GM19395 (cell line): ENCODE measurements around the gene DHX58.
"Not testable (repeated sequence)": the region's sequence is repeated elsewhere in the genome, so short reads cannot be mapped to it uniquely, and the experiment has no call there.

Experiments
- ATAC-seq: cut with Tn5 transposase; IDR thresholded peaks from one replicate; pipeline ENCODE4 v1.9.1; 2021; ENCODE audit warnings: mild to moderate bottlenecking, moderate library complexity; ENCODE audit not compliant: unreplicated experiment

DHX58 gene

DNA sequence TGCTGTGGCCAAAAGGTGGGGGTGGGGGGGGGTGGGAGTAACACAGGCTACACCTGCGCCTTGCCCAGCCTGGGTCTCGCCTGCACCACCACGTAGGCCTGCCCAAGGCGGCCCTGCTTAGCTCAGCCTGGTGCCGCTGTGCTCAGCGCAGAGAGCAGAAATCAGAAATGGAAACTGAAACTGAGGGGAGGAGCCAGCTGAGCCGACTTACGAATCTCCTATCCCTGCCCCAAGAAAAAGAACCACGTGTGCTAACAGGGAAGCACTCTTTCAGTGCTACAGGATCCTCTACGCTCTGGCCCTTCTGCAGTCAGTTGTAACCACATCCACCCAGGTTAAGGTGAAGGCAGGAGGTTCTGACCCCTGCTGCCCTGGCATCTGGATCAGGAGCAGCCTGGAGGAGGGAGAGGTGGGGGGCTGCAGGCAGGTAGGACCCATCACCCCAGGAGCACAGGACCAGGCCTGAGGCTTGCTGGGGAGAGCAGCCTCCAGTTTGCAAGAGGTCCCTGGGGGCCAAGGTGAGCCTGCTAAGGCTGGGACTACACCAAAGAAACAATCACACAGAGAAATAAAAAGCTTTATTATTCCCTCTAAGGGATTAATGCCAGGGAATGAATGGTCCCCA lies at the start of gene DHX58:
DHX58 (minus strand) TSS at position 163 of the 625 bp plus-strand sequence. CDS start 822 bp downstream, outside the sequence.
- peak; percentile 69 for ATAC-seq

DNA sequence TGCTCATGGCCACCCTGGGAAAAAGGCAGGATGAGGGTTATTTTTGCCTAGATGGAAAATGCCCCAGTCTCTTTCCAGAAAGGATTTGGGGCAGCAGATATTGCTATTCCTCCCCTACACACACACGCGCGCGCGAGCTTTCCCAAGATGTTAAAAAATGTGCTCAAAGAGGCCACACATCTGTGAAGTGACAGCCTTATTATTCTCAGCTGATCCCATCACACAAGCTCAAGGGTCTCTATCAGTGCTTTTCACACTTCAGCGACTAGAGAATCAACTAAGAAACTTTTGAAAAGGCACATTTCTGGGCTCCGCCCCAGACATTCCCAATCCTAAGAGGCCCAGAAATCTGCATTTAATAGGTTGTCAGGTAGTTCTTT lies 48.0 kb upstream of the DHX58 start:
- no peak for ATAC-seq

DNA sequence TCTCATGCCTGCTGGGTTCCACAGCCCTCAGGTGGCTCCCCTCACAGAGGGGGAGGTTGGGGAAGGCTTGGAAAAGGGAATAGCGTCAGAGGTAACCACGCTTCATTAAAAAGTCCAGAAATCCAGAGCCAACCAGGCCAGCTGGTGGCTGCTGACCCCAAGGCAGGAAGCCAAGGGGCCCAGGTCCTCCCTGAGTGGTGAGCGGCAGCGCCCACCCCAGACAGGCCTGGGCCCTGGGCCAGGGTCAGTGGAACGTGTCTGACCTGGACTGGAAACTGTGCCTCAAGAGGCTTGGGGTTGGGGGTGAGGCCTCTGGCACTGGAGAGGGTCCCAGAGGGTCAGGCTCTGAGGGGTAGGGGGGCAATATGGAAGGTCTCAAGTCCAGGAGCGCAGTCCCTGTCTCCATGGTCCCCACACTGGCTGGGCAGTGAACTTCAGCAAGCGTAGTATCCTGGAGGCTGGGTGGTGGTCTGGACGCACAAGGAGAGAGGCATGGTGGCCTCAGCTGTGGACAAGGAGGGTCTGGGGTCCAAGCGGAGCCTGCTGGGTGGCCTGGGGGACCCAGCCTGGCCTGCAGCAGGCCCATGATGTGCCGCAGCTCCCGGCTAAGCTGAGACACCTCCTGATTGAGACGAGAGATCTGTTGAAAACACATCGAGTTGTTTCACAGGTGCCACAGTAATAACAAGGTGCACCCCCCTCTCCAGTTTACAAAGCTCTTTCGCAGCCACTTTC lies 47.4 kb upstream of the DHX58 start:
- no peak for ATAC-seq

DNA sequence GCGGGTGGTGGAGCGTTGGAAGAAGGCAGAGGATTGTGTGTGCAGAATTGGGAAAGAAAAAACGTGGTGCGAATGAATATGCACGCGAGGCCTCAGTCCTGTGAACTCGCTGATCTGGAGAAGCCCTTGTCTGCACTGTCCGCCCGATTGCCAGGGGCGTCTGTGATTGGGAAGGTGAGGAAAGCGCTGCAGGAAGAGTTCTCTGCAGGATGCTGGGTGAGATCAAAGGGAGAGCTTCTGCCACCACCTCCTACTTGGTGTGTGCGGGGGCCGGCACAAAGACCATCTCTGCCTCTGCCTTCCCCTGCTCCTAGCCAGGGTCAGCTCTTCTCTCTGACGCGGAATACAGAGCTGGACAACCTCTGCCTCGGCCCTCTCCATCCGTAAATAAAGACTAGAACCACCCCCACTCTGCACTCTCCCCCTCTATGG lies 43.1 kb upstream of the DHX58 start:
- no peak for ATAC-seq

DNA sequence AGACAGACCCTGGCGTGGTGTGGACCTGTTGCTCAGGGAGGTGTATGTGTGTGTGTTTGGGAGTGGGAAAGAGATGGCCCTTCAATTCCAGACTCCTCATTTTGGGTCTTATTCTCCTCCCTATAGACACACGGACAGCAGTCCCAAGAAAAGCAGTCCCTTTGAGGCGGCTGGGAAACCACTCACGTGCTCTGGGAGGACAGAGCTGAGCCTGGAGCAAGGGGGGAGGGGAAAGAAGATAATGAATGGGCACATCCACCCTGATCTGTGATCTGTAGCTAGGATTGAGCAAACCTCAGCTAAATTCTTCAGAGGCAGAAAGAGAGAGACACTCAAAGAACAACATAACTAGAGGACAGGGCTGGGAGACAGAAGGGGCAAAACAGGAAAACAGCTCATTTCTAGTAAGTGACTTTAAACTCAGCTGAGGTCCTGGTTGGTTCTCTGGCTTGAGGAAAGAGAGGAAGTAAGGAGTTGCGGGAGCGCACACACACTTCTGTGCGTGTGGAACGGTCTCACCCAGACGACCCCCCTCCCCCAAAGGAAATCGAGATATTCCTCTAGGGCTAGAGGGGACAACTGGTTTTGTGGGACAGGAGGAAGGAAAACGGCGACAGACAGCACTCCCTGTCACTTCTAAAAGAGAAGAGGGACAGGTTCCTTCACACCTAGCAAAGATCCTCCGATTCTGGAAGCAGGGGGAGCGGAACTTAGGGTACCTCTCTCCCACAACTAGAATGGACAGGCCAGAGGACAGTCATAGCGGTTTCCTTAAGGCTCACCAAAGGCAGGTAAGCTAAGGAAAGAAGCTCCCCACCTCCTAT lies 41.6 kb upstream of the DHX58 start:
- ATAC-seq, result no peak

DNA sequence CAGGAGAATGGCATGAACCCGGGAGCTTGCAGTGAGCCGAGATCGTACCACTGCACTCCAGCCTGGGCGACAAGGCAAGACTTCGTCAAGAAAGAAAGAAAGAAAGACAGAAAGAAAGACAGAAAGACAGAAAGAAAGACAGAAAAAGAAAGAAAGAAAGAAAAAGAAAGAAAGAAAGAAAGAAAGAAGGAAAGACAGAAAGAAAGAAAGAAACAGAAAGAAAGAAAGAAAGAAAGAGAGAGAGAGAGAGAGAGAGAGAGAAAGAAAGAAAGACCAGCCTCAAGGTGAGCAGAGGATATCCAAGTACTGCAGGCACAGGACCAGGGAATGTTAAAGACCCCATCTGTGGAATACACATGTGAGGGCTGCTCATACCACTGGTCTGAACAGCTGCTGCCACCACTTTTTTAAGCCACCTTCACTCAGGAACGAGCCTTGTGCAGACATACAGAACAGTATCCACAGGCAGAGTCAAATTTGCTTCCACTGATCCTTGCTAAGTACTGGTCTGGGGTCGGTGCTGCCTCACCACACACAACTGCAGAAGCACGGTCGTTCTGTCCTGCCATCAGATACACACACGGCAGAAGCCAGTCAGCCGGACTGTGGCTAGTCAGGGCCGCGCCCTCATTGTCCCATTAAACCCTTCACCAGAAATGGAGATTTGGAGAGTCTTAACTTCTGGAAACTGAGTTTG lies 34.5 kb upstream of the DHX58 start:
- no peak for ATAC-seq

DNA sequence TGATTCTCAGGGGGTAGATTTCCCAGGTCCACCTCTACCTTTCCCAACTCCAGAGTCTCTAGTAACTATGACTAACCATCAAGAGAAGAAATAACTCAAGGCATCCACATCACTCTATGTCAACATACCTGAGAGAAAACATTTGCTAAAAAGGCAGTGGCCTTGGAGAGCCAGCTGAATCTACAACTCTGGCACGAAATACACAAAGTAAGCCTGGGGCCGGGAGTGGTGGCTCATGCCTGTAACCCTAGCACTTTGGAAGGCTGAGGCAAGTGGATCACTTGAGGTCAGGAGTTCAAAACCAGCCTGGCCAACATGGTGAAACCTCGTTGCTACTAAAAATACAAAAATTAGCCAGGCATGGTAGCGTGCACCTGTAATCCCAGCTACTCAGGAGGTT lies 30.6 kb upstream of the DHX58 start:
- ATAC-seq, result not testable (repeated sequence)

DNA sequence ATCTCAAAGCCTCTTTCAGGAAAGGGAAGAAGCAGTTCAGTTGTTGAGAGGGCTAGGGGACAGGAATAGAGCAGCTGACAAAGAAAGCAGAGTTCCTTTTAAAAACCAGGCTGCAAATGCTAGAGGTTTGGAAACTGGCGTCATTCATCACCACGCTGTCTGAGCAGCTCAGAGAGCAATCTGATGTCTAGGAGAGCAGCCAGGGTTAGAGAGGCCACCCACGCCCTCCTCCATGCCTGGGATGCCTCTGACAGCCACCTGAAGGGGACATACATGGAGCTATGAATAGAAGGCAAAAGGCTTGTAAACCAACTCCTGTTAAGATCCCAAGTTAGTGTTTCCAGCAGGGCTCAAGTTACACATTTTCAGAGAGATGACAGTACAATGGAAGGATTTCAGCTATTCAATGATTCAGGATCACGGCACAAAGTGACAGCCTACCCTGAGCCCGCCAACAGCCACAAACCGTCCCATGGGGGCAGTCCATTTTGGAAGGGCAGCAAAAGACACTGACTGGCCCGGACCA lies 29.9 kb upstream of the DHX58 start:
- ATAC-seq, result no peak

DNA sequence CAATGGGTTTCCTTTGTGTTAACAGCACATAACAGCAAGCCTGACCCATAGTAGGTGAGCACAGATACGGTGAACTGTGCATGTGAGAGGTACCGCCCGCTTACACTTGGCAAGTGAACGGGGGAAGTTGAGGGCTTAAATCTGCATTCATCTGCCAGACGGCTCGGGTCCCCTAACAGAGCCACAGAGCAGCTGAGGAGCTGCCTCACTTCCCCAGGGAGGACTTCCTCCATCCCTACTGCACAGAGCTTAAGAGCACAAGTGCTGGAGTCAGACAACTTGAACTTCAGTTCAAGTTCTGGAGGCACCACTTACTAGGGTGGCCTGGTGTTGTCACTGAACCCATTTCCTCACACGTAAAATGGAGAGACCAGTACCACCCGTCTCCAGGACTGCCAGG lies 28.9 kb upstream of the DHX58 start:
- no peak for ATAC-seq

DNA sequence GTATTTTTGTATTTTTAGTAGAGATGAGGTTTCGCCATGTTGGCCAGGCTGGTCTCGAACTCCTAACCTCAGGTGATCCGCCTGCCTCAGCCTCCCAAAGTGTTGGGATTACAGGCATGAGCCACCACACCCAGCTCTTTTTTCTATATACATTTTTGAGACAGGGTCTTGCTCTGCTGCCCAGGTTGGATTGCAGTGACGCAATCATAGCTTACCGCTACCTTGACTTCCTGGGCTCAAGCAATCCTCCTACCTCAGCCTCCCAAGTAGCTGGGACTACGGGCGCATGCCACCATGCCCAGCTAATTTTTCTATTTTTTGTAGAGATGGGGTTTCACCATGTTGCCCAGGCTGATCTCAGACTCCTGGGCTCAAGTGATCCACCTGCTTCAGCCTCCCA lies 28.2 kb upstream of the DHX58 start:
- not testable (repeated sequence) for ATAC-seq

DNA sequence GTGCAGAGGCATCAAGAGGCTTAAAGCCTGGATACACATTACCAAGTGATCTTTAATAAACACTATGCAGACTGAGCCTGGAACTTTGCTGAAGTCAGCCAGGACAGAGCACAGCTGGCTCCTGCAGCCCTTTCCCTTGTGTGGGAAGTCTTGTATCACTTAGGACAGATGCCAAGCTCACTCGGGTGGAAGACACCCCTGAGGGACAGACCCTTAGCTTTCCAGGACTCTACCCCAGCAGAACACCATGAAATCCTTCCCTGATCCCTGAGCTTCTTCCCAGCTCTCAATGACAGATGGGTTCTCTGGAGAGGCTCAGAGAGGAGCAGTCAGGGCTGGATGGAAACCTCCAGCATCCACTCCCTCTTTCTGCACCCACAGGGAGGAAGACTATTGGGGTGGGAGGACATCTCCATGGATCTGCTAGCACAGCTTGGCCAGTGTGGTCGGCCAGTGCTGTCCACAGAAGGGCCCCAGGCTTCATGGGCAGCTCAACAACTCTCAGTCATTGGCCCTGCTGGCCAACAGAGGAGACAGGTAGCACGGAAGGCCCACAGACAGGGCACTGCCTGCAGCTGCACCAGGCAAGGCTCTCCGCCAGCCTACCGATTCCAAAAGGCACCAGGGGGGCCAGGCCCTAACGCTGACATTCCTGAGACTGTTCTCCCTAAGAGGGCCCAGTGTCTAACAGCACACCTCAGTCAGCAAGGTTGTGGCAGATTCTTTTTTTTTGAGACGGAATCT lies 26.4 kb upstream of the DHX58 start:
- no peak for ATAC-seq

DNA sequence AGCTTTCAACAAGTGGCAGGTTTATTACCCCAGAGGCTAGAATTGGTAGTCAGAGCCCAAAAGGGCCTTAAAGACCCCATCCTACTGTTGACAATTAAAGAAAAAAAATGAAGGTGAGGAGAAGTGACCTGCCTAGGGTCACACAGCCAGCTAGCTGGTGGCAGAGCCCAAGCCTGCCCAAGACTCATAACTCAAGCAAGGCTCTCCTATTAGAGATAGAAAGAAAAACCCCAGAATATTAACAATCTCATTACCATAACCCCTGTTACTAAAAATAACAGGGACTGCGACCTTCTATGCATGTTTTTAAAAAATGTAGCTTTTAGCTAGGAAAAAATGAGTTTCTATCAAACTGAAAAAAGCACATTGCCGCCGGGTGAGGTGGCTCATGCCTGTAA lies 24.1 kb upstream of the DHX58 start:
- no peak for ATAC-seq

DNA sequence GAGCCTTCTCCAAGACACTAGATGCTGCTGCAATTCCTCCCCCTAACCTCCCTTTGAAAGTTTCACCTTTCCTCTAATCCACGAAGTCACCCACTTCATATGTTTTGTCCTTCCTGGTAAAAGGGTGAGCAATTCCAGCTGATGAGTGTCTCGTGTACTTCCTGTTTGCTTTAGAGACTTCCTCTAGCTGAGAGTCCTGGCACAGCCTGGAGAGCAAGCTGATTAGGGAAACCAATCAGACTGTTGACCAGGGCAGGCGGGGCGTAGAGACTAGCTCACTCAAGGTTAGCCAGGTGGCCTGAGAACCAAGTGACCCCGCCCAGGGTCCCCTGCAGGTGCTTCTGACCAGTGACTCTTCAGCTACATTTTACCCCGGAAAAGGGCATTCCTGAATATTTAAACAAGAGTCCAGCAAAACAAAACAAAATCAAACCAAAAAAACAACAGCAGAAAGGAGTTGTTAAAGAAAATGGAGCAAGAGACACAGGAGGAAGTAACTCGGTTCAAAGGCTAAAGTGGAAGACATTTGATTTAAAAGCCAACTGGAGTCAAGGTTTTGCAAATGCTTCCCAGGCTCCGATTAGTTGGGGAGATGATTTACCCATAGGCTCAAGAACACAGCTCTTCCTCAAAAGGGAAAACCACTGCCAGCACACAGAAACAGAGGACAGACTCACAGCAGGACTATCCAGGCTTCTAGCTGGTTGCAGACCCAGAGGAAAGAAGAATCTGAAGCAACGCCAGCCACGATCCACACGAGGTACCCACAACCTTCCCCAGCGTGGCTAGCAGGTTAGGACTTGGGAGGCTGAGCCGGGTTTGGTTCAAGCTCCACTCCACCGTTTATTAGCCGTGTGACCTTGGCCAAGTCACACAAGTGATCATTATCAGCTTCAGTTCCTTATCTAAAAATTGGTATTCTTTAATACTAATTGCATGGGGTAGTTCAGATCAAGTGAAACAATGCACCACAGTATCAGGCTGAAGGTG lies 23.4 kb upstream of the DHX58 start:
- no peak for ATAC-seq

DNA sequence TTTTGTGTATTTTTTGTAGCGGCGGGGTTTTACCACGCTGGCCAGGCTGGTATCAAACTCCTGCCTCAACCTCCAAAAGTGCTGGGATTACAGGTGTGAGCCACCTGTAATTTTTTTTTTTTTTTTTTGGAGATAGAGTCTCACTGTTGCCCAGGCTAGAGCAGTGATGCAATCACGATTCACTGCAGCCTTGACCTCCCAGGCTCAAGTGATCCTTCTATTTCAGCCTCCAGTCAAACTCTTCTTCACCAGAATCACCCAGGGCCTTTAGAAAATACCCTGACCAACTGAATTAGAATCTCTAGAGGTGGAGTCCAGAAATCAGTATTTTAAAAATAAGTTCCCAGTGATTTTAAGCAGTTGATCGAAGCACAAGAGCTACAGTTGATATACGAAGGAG lies 22.6 kb upstream of the DHX58 start:
- no peak for ATAC-seq

DNA sequence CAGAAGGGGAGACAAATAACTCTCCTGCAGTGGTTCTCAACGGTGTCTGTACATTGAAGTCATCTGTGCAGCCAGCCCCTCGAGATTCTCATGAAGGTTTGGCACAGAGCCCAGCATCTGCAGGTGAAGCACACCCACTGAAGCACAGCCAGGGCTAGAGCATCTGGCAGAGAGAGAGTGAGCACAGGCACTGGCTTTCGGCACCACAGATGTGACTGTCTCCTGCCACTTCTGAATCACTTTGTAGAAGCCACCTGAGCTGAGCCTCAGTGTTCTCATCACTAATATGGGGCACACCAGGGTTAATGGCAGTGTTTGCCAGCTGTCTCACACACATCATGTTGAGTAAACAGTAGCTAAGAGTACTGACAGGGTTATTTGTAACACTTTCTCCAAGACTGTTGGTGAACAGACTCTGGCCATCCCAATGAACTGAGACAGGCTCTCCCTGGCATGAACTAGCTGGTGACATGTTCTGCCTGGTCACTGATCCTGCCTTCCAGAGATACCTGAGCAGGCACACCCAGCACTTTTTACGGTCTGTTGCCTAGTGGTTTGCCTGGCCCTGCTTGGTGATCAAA lies 21.0 kb upstream of the DHX58 start:
- no peak for ATAC-seq

DNA sequence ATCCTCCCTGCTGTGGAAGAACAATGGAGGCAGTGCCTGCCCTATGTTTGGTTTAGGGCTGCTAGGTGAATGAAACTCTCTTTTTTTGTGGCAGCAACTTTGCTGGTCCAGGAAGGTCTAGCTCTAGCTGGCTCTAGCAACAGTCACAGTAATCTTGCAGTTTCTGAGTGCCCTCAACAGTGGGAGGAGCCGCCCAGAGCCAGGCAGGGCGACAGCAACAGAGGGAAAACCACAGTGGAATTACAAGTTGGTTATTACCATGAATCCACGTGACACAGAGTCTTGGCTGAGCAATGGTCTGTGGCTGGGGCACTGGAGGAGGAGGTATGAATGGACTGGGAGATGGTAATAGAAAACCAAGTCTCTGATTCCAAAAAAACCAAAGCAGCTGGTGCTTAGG lies 20.4 kb upstream of the DHX58 start:
- ATAC-seq, result no peak

DNA sequence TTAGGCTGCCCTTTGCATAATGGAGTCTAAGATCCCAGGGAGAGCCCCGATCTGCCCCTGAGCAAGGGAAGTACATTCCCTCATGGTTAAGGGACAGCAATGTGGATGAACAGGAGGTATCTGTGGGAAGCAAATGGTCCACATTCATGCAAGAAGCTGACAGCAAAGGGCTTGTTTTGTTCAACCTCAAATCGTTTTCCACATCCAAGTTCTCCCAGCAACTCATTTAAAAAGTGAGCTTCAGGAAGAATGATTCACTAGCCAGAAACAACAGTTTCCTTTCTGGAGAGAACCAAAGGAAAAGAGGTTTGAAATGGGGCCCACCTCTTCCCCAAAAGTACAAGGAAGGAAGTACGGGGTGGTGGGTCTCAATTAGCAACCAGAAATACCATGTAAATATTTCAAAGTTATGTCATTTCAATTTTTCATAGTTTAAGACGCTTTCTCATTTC lies 19.5 kb upstream of the DHX58 start:
- ATAC-seq, result no peak

DNA sequence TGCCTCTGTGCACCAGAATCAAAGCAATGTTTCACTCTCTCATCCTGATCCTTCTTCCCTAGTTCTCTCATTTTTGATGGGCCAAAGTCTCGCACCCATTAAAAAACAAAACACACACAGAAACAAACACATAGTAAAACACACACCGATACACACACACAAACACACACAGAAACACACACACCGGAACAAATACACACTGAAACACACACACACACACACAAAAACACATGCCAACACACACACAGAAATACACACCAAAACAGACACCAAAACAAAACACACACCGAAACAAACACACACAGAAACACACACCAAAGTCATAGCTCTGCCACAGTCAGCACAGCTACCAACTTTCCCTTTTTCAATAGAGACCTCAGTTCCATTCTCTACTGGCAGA lies 18.7 kb upstream of the DHX58 start:
- no peak for ATAC-seq
